ENCODE data around the gene ZXDC. TPM values are rescaled to one million over a fixed set of nuclear protein-coding genes. Genes with fewer than 3 reads are reported as not detected.

ZXDC gene
- total RNA-seq, 1 experiment from 2014 or later, result 33.3 TPM

DNA sequence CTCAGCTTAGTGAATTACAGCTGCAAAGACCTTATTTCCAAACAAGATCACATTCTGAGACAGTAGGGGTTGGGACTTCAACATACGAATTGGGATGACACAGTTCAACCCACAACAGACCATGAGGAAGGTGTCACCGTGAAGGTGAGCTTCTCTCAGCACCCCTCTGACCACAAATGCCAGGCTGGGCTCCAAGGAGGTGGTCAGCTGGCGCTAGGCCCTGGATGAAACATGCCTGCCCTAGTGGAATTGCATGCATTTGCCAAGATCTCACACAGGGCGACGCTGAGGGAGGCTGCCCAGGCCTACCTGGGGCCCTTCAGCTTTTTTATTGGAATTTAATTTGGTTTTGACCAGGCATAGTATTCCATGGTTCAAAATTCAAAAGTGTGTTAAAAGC, 79.2 kb downstream of the ZXDC start:
- intact Hi-C loops (cut with micrococcal nuclease; ENCODE audit: unreplicated experiment) (no loop called here), in situ Hi-C loops (cut with HindIII; ENCODE audit: low pct_unique_long_range_greater_than_20kb, low sequenced_read_pairs) (no loop called here)
- H3K4me3 ChIP-seq (ENCODE audit: low read depth in 2 of 2, low read length in 2 of 2), result no peak overlapping the region
- no peaks in the 10 kb centered on the region for H3K4me1 ChIP-seq (ENCODE audit: control insufficient read depth, insufficient read depth, low read length)
- DNase-seq (ENCODE audit: low read depth, low spot score) (no peak), ATAC-seq (no peak)
- POLR2A ChIA-PET, result no interaction called here
- no peak overlapping the region for H3K27ac ChIP-seq (ENCODE audit: low read length)
- H3K36me3 ChIP-seq (ENCODE audit: control insufficient read depth, insufficient read depth, low read length), result no peaks in the 10 kb centered on the region
- no TSS peak for BruUV-seq (replicated peaks)
- H3K27me3 ChIP-seq (ENCODE audit: control insufficient read depth, insufficient read depth, low read length), result peaks cover 5% of the 10 kb centered on the region
- CTCF ChIA-PET, result no interaction called here
- H3K9me3 ChIP-seq (ENCODE audit: control insufficient read depth, insufficient read depth, low read depth, low read length), result no peaks in the 10 kb centered on the region
- TF ChIP-seq, protein P1, sequence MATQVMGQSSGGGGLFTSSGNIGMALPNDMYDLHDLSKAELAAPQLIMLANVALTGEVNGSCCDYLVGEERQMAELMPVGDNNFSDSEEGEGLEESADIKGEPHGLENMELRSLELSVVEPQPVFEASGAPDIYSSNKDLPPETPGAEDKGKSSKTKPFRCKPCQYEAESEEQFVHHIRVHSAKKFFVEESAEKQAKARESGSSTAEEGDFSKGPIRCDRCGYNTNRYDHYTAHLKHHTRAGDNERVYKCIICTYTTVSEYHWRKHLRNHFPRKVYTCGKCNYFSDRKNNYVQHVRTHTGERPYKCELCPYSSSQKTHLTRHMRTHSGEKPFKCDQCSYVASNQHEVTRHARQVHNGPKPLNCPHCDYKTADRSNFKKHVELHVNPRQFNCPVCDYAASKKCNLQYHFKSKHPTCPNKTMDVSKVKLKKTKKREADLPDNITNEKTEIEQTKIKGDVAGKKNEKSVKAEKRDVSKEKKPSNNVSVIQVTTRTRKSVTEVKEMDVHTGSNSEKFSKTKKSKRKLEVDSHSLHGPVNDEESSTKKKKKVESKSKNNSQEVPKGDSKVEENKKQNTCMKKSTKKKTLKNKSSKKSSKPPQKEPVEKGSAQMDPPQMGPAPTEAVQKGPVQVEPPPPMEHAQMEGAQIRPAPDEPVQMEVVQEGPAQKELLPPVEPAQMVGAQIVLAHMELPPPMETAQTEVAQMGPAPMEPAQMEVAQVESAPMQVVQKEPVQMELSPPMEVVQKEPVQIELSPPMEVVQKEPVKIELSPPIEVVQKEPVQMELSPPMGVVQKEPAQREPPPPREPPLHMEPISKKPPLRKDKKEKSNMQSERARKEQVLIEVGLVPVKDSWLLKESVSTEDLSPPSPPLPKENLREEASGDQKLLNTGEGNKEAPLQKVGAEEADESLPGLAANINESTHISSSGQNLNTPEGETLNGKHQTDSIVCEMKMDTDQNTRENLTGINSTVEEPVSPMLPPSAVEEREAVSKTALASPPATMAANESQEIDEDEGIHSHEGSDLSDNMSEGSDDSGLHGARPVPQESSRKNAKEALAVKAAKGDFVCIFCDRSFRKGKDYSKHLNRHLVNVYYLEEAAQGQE (IDR thresholded peaks at IDR 0.05; ENCODE audit: insufficient read depth in 1 of 2, low read depth in 2 of 2, low read length in 1 of 2), result no peak
- TF ChIP-seq, protein P2, sequence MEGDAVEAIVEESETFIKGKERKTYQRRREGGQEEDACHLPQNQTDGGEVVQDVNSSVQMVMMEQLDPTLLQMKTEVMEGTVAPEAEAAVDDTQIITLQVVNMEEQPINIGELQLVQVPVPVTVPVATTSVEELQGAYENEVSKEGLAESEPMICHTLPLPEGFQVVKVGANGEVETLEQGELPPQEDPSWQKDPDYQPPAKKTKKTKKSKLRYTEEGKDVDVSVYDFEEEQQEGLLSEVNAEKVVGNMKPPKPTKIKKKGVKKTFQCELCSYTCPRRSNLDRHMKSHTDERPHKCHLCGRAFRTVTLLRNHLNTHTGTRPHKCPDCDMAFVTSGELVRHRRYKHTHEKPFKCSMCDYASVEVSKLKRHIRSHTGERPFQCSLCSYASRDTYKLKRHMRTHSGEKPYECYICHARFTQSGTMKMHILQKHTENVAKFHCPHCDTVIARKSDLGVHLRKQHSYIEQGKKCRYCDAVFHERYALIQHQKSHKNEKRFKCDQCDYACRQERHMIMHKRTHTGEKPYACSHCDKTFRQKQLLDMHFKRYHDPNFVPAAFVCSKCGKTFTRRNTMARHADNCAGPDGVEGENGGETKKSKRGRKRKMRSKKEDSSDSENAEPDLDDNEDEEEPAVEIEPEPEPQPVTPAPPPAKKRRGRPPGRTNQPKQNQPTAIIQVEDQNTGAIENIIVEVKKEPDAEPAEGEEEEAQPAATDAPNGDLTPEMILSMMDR (IDR thresholded peaks at IDR 0.05), result no peak
- TF ChIP-seq TCF7L2 (IDR thresholded peaks at IDR 0.05; ENCODE audit: low read depth, low read length) (no peak), SIN3A (IDR thresholded peaks at IDR 0.05; ENCODE audit: borderline replicate concordance, insufficient read depth, low read depth, low read length) (no peak), POLR2AphosphoS5 (IDR thresholded peaks at IDR 0.05; ENCODE audit: low read depth, low read length) (no peak)

DNA sequence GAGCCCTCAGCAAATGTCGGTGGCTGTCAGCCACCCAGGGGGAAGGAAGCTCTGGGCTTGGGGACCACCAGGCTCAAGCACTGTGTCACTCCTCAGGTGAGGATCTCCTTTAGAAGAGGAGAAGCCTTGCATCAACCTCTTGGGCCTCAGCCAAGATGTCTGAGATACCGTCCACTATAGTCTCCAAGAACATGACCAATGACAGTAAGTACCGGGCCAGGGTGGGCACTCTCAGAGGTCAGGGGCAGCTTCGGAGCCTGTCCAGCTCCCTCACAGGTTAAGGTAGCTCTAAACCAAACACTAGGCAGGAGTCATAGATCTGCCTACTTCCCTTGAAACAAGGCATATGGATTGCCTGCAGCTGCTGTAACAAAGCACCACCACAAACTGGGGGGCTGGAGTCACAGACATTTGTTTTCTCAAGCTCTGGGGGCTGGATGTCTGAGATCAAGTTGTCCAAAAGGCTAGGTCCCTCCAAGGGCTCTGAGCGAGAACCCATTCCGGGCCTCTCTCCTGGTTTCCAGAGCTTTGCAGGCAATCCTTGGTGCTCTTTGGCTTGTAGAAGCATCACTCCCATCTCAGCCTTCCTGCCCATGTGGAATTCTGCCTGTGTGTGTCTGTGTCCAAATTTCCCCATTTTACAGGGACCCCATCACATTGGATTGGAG, 79.7 kb downstream of the ZXDC start:
- intact Hi-C loops (cut with micrococcal nuclease; ENCODE audit: unreplicated experiment), result no loop called here
- in situ Hi-C loops (cut with HindIII; ENCODE audit: low pct_unique_long_range_greater_than_20kb, low sequenced_read_pairs), result no loop called here
- H3K9me3 ChIP-seq (ENCODE audit: control insufficient read depth, insufficient read depth, low read depth, low read length), result no peaks in the 10 kb centered on the region

More for the DNA sequence above, 79.7 kb downstream of the ZXDC start:
- BruUV-seq (replicated peaks), result no TSS peak
- no peak for TF ChIP-seq POLR2AphosphoS5 (IDR thresholded peaks at IDR 0.05; ENCODE audit: low read depth, low read length)
- TF ChIP-seq, protein P1 (IDR thresholded peaks at IDR 0.05; ENCODE audit: insufficient read depth in 1 of 2, low read depth in 2 of 2, low read length in 1 of 2), result no peak
- Histone ChIP-seq H3K36me3 (ENCODE audit: control insufficient read depth, insufficient read depth, low read length) (no peaks in the 10 kb centered on the region), H3K4me1 (ENCODE audit: control insufficient read depth, insufficient read depth, low read length) (no peaks in the 10 kb centered on the region), H3K27ac (ENCODE audit: low read length) (no peak overlapping the region), H3K4me3 (ENCODE audit: low read depth in 2 of 2, low read length in 2 of 2) (no peak overlapping the region), H3K27me3 (ENCODE audit: control insufficient read depth, insufficient read depth, low read length) (peaks cover 8% of the 10 kb centered on the region)
- ChIA-PET CTCF (interaction anchor here (0.6 kb wide), 1 partner anchor 1150 kb away, joined by 3 read pairs; no protein-coding TSS in a partner anchor), POLR2A (no interaction called here)
- no peak for DNase-seq (ENCODE audit: low read depth, low spot score)
- no peak for ATAC-seq

All from Panc1 (cell line).